Measurements from ENCODE around the gene LMBRD1. TPM values are rescaled to one million over a fixed set of nuclear protein-coding genes. Genes with fewer than 3 reads are reported as not detected.
A peak's percentile ranks its signal among the peaks of the same experiment; 100 is the strongest.

Gene LMBRD1
- total and polyA plus RNA-seq, 2 of the 13 experiments (the other 11 are each of a cell fraction or from before 2014, with no cell fraction given) = 18.9 to 21.5 TPM

DNA sequence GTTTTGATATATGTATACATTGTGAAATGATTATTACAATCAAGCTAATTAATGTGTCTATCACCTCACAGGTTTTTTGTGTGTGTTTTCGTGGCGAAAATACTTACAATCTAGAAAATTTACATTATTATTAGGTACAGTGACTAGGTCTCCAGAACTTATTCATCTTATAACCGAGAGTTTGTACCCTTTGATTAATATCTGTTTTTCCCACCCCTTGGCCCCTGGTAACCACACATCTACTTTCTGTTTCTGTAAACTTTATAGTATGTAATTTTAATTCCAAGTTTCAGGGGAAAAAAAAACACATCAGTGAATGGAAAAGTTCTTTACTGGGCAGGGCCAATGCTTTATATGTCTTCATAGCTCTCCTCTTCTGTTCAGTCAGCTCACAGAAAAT, 131.4 kb downstream of the LMBRD1 start (continued):
- TF ChIP-seq, protein P1, sequence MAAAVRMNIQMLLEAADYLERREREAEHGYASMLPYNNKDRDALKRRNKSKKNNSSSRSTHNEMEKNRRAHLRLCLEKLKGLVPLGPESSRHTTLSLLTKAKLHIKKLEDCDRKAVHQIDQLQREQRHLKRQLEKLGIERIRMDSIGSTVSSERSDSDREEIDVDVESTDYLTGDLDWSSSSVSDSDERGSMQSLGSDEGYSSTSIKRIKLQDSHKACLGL (CRISPR knock-in tag; IDR thresholded peaks at IDR 0.05) = no peak
- TF ChIP-seq TEAD3 (CRISPR knock-in tag; optimal IDR thresholded peaks at IDR 0.05; ENCODE audit: borderline replicate concordance) (no peak), ZNF619 (CRISPR knock-in tag; IDR thresholded peaks at IDR 0.05) (no peak), ZNF232 (CRISPR knock-in tag; IDR thresholded peaks at IDR 0.05; ENCODE audit: borderline replicate concordance) (no peak), RBM22 (optimal IDR thresholded peaks at IDR 0.05; ENCODE audit: low read length) (no peak)
- TF ChIP-seq, protein P2, sequence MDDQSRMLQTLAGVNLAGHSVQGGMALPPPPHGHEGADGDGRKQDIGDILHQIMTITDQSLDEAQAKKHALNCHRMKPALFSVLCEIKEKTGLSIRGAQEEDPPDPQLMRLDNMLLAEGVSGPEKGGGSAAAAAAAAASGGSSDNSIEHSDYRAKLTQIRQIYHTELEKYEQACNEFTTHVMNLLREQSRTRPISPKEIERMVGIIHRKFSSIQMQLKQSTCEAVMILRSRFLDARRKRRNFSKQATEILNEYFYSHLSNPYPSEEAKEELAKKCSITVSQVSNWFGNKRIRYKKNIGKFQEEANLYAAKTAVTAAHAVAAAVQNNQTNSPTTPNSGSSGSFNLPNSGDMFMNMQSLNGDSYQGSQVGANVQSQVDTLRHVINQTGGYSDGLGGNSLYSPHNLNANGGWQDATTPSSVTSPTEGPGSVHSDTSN (CRISPR knock-in tag; IDR thresholded peaks at IDR 0.05; ENCODE audit: borderline replicate concordance) = no peak

DNA sequence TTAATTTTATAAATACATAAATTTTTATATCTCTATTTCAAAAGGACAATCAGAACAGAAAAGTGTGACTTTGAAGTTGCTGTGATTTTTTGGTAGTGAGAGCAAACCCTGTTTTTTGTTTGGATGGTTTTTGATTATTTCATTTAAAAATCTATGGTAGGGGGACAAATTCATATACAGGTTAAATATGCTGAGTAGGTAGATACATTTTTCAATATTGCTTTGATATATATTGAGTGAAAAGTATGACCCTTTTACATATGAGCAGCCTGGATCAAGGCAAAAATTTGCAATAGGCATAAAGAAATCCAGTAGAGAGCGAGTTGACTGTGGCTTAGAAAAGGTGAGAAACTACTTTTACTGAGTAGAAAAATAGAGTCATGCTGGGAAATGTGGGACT, 132.3 kb downstream of the LMBRD1 start:
- in situ Hi-C loops (cut with HindIII; ENCODE audit: extremely low pct_ligation_motif_present, low pct_unique_long_range_greater_than_20kb) (no loop called here), intact Hi-C loops (cut with micrococcal nuclease; ENCODE audit: unreplicated experiment) (no loop called here)
- 23% methylated on average over 1 of the region's 1 CpG for WGBS (ENCODE audit: low lambda C conversion rate)
- Histone ChIP-seq H3K79me2 (ENCODE audit: insufficient read depth, low read length) (no peaks in the 10 kb centered on the region), H2AFZ (ENCODE audit: low read length) (no peak overlapping the region), H3K36me3 (replicated peaks in 1 of 2; ENCODE audit: control insufficient read depth in 1 of 2, insufficient read depth in 2 of 2, low read length in 2 of 2) (no peaks in the 10 kb centered on the region), H3K4me2 (ENCODE audit: low read depth, low read length) (no peak overlapping the region), H3K27ac (ENCODE audit: extremely low read length, insufficient read depth, low read length) (no peak overlapping the region), H3K4me1 (ENCODE audit: insufficient read depth, low read length) (no peaks in the 10 kb centered on the region), H4K20me1 (ENCODE audit: insufficient read depth, low read length) (no peaks in the 10 kb centered on the region), H3K27me3 (ENCODE audit: control insufficient read depth in 1 of 2, insufficient read depth in 2 of 2, low read length in 2 of 2) (no peaks in the 10 kb centered on the region), H3K4me3 (replicated peaks in 1 of 3; ENCODE audit: insufficient read depth in 1 of 3, low read depth in 2 of 3, low read length in 3 of 3) (no peak overlapping the region), H3K9ac (ENCODE audit: insufficient read depth, low read depth, low read length) (no peak overlapping the region), H3K9me3 (ENCODE audit: low read length) (no peaks in the 10 kb centered on the region)
- ChIA-PET CTCF (ENCODE audit: low intra/inter-chr PET ratio, low total read pairs) (no interaction called here), POLR2A (no interaction called here)
- TF ChIP-seq MAFF (IDR thresholded peaks at IDR 0.05; ENCODE audit: low read depth, low read length) (0 out of 2 replicates have a peak, but pooled peaks have one; percentile 21), ZZZ3 (CRISPR knock-in tag; IDR thresholded peaks at IDR 0.05; ENCODE audit: borderline replicate concordance) (no peak), MEF2D (CRISPR knock-in tag; IDR thresholded peaks at IDR 0.05) (no peak), IKZF4 (CRISPR knock-in tag; IDR thresholded peaks at IDR 0.05; ENCODE audit: borderline replicate concordance, low read depth, not compliant biosample characterization) (no peak), MAFK (conservative IDR thresholded peaks at IDR 0.05 in 1 of 2, IDR thresholded peaks at IDR 0.05 in 1 of 2; ENCODE audit: low read length in 2 of 2) (peak in 1 of 2 experiments; percentile 62; a peak in 1 of 4 replicates)
- ATAC-seq = no peak
- BruUV-seq (replicated peaks) = no TSS peak
- no peak for DNase-seq (ENCODE audit: low spot score)
- no peak for FAIRE-seq

All from HepG2 (cell line).